ENCODE data around the gene HOXA3. TPM values are rescaled to one million over a fixed set of nuclear protein-coding genes. Genes with fewer than 3 reads are reported as not detected.

The HOXA3 gene
- total RNA-seq, 1 experiment from 2014 or later = 9.2 TPM

- Histone ChIP-seq H3K9me3 (ENCODE audit: control insufficient read depth in 1 of 2, insufficient read depth in 1 of 2, low read depth in 1 of 2, low read length in 2 of 2) (no peaks in the 10 kb centered on the region), H3K4me2 (ENCODE audit: low read length) (peak overlapping the region; percentile 97; the same call in 1 of the 2 replicates), H3K27ac (ENCODE audit: low read depth, low read length) (no peak overlapping the region), H3K4me3 (replicated peaks in 1 of 2; ENCODE audit: low read depth in 1 of 2, low read length in 2 of 2) (no peak overlapping the region), H3K9ac (ENCODE audit: low read length) (no peak overlapping the region), H3K4me1 (ENCODE audit: control insufficient read depth in 1 of 2, insufficient read depth in 2 of 2, low read length in 2 of 2) (peaks cover 18 to 59% of the 10 kb centered on the region in 2 experiments), H3K9me2 (ENCODE audit: insufficient read depth) (no peaks in the 10 kb centered on the region), H2AFZ (ENCODE audit: low read depth, low read length, poor library complexity, severe bottlenecking) (no peak overlapping the region), H3K27me3 (ENCODE audit: insufficient read depth, low read length) (no peaks in the 10 kb centered on the region), H4K20me1 (ENCODE audit: insufficient read depth) (no peaks in the 10 kb centered on the region), H3K36me3 (ENCODE audit: control insufficient read depth in 1 of 2, insufficient read depth in 2 of 2, low read length in 2 of 2) (peaks cover 0 to 4% of the 10 kb centered on the region in 2 experiments; a peak in 1 of 4 replicates), H3K79me2 (ENCODE audit: insufficient read depth, low read length) (peaks cover 42% of the 10 kb centered on the region)
- no TSS peak for BruUV-seq (replicated peaks)
- RAD21 ChIA-PET (ENCODE audit: low non-redundant PET in 1 of 2, low total read pairs in 2 of 2, uncharacterized antibody in 2 of 2, unreplicated experiment in 2 of 2) = interaction anchor here in 1 of 2 experiments (1.1 kb wide), 1 partner anchor 478 kb away, joined by 3 read pairs; no protein-coding TSS in a partner anchor
- CTCF ChIA-PET = interaction anchor here (1.0 to 1.6 kb wide), 5 partner anchors 20 to 790 kb away, joined by 3 to 8 read pairs (median 4); no protein-coding TSS in a partner anchor
- no peak for ATAC-seq
- intact Hi-C loops (cut with micrococcal nuclease) = loop anchor here (2.0 to 10.0 kb wide), 5 partner anchors 877 to 1592 kb away; partner anchors contain the start of genes CBX3 and HNRNPA2B1
- no peak for DNase-seq (ENCODE audit: low read depth, low spot score)
- POLR2A ChIA-PET = no interaction called here
- TF ChIP-seq SRF (IDR thresholded peaks at IDR 0.05; ENCODE audit: low read depth) = no peak
- no peak for TF ChIP-seq ZFX (IDR thresholded peaks at IDR 0.05)
- no peak for TF ChIP-seq EGR1 (IDR thresholded peaks at IDR 0.05; ENCODE audit: low read depth)
- TF ChIP-seq CEBPB (IDR thresholded peaks at IDR 0.05; ENCODE audit: low read depth) = no peak
- no peak for TF ChIP-seq CTCF (IDR thresholded peaks at IDR 0.05 in 2 of 3, conservative IDR thresholded peaks at IDR 0.05 in 1 of 3; ENCODE audit: borderline replicate concordance in 1 of 3, insufficient read depth in 1 of 3, low read depth in 2 of 3, low read length in 2 of 3)
- no peak for TF ChIP-seq POLR2A (IDR thresholded peaks at IDR 0.05; ENCODE audit: borderline replicate concordance, extremely low read depth, insufficient read depth, insufficient read length)
- no peak for TF ChIP-seq MAX (IDR thresholded peaks at IDR 0.05)
- no peak for TF ChIP-seq FOSL1 (IDR thresholded peaks at IDR 0.05; ENCODE audit: low read depth)
- no peak for TF ChIP-seq REST (IDR thresholded peaks at IDR 0.05; ENCODE audit: low read depth)
- TF ChIP-seq EZH2phosphoT487 (IDR thresholded peaks at IDR 0.05; ENCODE audit: borderline replicate concordance) = no peak
- no peak for TF ChIP-seq ELF1 (IDR thresholded peaks at IDR 0.05; ENCODE audit: borderline replicate concordance, low read depth)
- TF ChIP-seq YY1 (IDR thresholded peaks at IDR 0.05; ENCODE audit: extremely low read depth, insufficient replicate concordance, low read depth, low read length) = no peak
- TF ChIP-seq SIN3A (IDR thresholded peaks at IDR 0.05; ENCODE audit: low read depth) = no peak
- TF ChIP-seq CBX3 (IDR thresholded peaks at IDR 0.05; ENCODE audit: low read depth) = no peak
- no peak for TF ChIP-seq TCF7L2 (IDR thresholded peaks at IDR 0.05; ENCODE audit: borderline replicate concordance, extremely low read depth, insufficient read depth, insufficient read length)
- TF ChIP-seq RAD21 (IDR thresholded peaks at IDR 0.05; ENCODE audit: low read depth) = no peak
- TF ChIP-seq ZBTB33 (IDR thresholded peaks at IDR 0.05; ENCODE audit: extremely low read depth, insufficient replicate concordance, low read length) = no peak
- no peak for TF ChIP-seq JUND (IDR thresholded peaks at IDR 0.05)
Measured at GRCh38 chr7:27159266-27160144, 7.1 kb upstream of the HOXA3 start.

Measured in HCT116 (cell line).